Right atrium auricular region (tissue), 2 donors: ENCODE measurements around the gene FBXO36. TPM values are rescaled to one million over a fixed set of nuclear protein-coding genes. Genes with fewer than 3 reads are reported as not detected.

ENCODE experiments used
- DNase-seq: peaks from one replicate; pipeline ENCODE4 v3.0.0-alpha.2; 2019; ENCODE audit warnings: low spot score
- H3K27ac ChIP-seq, 2 donors: fragments of 200-600 bp; sonication (generic); 1 replicate in 1 of 2; 2 replicates in 1 of 2; pipeline ENCODE4 v1.5.1; 2016 to 2019
- H3K27me3 ChIP-seq, 2 donors: fragments of 200-600 bp; sonication (generic); one replicate each; pipeline versions ENCODE4 v1.5.1 to v1.6.0; 2017 to 2019
- H3K36me3 ChIP-seq: fragments of 200-600 bp; sonication (generic); one replicate; pipeline ENCODE4 v1.5.1; 2016
- H3K4me1 ChIP-seq, 2 donors: fragments of 200-600 bp; sonication (generic); one replicate each; pipeline versions ENCODE4 v1.5.1 to v1.6.0; 2017 to 2019
- H3K4me3 ChIP-seq, 2 donors: fragments of 200-600 bp; sonication (generic); 1 replicate in 1 of 2; 2 replicates in 1 of 2; pipeline ENCODE4 v1.5.1; 2017 to 2019; ENCODE audit warnings: mild to moderate bottlenecking in 1 of 2, moderate library complexity in 1 of 2
- H3K9me3 ChIP-seq, 2 donors: fragments of 200-600 bp; sonication (generic); one replicate each; pipeline ENCODE4 v1.5.1; 2019
- total RNA-seq, 2 donors: library from RNA; depleted of rRNA; stranded (reverse); fragments of >200 nt; gene quantifications; one replicate each; pipeline ENCODE4 v1.1.0, GENCODE V29; 2016
- TF ChIP-seq, protein P1 (sequence below), 2 donors: fragments of 200-600 bp; sonication (generic); IDR thresholded peaks; one replicate each; pipeline ENCODE4 v1.5.1; 2019; ENCODE audit warnings: antibody characterized with exemption in 2 of 2

Gene FBXO36
- total RNA-seq, 2 donors from 2014 or later: 0.98 to 1.3 TPM

DNA sequence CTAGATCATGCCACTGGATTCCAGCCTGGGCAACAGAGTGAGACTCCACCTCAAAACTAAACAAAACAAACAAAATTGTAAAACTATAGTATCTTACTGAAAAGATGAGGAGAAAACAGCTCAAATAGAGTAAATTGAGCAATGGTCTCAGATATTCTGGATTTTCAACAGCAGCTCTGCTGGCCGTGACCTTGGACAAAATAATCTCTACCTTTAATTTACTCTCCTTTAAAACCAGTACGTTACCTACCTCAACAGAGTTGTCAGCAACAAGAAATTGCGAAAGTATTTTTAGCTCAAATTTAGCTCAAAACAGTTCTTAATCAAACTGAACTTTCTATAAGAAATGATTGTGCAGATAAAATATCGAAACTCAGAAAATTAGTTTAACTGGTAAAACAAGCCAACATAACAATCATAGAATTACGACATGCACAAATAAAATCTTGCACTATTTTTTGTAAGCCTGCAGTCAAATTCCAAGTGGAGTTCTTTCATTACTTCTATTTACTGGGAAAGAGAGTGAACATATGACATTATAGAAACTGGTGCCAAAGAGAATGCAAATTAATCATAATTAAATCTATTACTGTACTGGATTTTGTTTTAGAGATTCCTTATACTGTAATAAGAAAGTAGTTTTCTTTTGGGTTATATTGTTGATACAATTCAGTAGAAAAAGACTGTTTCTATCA, 41.3 kb upstream of the FBXO36 start:
- Histone ChIP-seq H3K4me3 (no peak overlapping the region), H3K27ac (no peak overlapping the region)
- TF ChIP-seq, protein P1, sequence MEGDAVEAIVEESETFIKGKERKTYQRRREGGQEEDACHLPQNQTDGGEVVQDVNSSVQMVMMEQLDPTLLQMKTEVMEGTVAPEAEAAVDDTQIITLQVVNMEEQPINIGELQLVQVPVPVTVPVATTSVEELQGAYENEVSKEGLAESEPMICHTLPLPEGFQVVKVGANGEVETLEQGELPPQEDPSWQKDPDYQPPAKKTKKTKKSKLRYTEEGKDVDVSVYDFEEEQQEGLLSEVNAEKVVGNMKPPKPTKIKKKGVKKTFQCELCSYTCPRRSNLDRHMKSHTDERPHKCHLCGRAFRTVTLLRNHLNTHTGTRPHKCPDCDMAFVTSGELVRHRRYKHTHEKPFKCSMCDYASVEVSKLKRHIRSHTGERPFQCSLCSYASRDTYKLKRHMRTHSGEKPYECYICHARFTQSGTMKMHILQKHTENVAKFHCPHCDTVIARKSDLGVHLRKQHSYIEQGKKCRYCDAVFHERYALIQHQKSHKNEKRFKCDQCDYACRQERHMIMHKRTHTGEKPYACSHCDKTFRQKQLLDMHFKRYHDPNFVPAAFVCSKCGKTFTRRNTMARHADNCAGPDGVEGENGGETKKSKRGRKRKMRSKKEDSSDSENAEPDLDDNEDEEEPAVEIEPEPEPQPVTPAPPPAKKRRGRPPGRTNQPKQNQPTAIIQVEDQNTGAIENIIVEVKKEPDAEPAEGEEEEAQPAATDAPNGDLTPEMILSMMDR (IDR thresholded peaks at IDR 0.05): no peak

DNA sequence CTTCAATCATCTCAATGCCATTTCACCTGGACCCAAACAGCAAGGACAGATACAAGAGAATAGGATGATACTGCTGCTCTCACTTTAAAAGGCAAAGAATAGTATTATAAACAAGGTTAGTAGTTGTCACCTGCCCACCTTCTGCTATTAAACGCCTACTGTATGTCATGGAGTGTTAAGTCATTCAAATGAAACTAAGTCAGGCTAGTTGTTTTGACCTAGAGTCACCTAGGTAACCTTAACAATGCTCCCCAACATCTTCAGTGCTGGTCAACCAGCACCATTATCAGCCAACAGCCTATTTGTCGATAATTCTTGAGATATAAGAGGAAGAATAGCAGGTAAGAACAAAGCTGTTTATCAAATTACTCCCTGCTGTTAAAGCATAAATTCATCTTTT, 39.7 kb upstream of the FBXO36 start:
- no peaks in the 10 kb centered on the region for H3K27me3 ChIP-seq
- TF ChIP-seq, protein P1 (IDR thresholded peaks at IDR 0.05): no peak
- DNase-seq: no peak
- no peaks in the 10 kb centered on the region for H3K9me3 ChIP-seq
- no peak overlapping the region for H3K27ac ChIP-seq
- no peak overlapping the region for H3K4me3 ChIP-seq
- peaks cover 20% of the 10 kb centered on the region for H3K36me3 ChIP-seq
- H3K4me1 ChIP-seq: peaks cover 0 to 16% of the 10 kb centered on the region in 2 donors

More for the DNA sequence above, 41.3 kb upstream of the FBXO36 start:
- no peak for DNase-seq
- peaks cover 31% of the 10 kb centered on the region for H3K36me3 ChIP-seq
- H3K9me3 ChIP-seq: no peaks in the 10 kb centered on the region
- no peaks in the 10 kb centered on the region for H3K27me3 ChIP-seq
- peaks cover 0 to 7% of the 10 kb centered on the region in 2 donors for H3K4me1 ChIP-seq

DNA sequence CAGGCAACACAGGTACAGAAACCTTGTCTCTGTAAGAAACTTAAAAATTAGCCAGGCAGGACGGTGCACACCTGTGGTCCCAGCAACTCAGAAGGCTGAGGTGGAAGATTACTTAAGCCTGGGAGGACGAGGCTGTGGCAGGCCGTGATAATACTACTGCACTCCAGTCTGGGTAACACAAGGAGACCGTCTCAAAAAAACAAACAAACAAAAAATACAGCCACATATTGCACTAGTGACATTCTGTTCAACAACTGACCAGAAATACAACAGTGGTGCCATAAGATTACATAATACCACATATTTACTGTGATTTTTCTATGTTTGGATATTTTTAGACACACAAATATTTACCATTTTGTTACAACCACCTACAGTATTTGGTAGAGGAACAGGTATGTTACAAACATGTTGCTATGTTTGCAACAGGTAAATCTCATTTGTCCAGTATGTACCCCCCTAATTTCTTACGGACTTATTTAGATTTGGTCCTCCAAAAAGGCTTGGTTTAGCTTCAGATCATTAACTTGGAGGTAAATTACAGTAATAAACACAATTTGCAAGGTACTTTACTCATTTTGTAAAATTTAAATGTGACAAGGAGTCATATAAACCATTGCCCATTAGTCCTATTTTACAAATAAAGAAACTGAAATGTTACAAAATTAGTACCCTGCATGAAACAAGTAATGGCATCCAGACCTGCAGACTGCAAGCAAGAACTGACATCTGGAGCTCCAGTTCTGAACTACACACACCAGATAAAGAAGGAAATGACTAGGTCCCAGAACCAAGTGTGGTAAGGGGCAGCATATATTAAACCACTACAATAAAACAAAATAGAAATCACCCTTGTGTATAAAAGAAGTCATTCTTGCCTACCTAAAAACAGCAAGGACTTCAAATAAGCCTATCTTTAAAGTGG, 37.3 kb upstream of the FBXO36 start:
- no peak overlapping the region for H3K27ac ChIP-seq
- H3K27me3 ChIP-seq: no peaks in the 10 kb centered on the region
- H3K9me3 ChIP-seq: no peaks in the 10 kb centered on the region
- no peak for DNase-seq
- no peak overlapping the region for H3K4me3 ChIP-seq
- no peaks in the 10 kb centered on the region for H3K36me3 ChIP-seq
- TF ChIP-seq, protein P1 (IDR thresholded peaks at IDR 0.05): no peak
- H3K4me1 ChIP-seq: peaks cover 0 to 30% of the 10 kb centered on the region in 2 donors

DNA sequence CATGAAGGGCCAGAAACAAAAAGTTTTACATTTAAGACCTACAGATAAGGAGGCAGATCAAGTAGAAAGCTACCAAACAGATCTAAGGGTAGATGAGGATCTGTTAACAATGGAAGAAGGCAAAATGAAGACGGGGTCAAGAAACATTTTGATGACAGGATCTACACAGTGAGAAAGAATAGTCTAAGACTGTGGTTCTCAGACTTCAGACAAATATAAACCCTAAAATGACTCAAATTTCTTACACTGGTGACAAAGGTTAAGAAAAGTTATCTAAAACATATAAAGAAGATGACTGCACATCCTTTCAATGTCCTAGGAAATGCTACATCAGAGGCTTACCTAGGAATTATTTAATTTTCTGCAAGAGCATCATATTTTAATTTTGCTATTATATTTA, 34.9 kb upstream of the FBXO36 start:
- TF ChIP-seq, protein P1 (IDR thresholded peaks at IDR 0.05): no peak
- Histone ChIP-seq H3K4me3 (no peak overlapping the region), H3K36me3 (no peaks in the 10 kb centered on the region), H3K27me3 (no peaks in the 10 kb centered on the region), H3K4me1 (peaks cover 0 to 30% of the 10 kb centered on the region in 2 donors), H3K9me3 (no peaks in the 10 kb centered on the region), H3K27ac (no peak overlapping the region)
- DNase-seq: no peak

DNA sequence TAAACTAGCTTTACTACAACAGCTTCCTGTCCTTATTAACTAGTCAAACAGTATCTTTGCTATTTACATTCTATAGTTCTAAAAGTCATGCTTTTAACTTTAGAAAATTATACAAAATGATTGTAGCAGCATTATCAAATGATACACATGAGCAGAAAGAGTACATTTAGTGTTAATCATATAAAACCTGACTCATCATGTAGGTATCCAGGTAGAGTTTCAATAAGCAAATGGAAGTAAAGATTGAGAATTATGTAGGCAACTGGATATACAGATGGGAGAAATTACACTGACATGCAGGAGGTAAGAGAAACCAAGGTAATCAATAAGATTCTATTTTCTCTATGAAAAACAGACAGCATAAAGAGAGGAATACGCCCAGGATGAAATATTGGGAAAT, 34.3 kb upstream of the FBXO36 start:
- Histone ChIP-seq H3K4me1 (peaks cover 0 to 30% of the 10 kb centered on the region in 2 donors), H3K27me3 (no peaks in the 10 kb centered on the region), H3K4me3 (no peak overlapping the region), H3K36me3 (no peaks in the 10 kb centered on the region), H3K9me3 (no peaks in the 10 kb centered on the region), H3K27ac (no peak overlapping the region)
- DNase-seq: no peak
- TF ChIP-seq, protein P1 (IDR thresholded peaks at IDR 0.05): no peak
